ENCODE data around the gene PARL.

- TF ChIP-seq MXI1 (IDR thresholded peaks at IDR 0.05; ENCODE audit: low read depth, low read length) (no peak), ZNF175 (CRISPR knock-in tag; IDR thresholded peaks at IDR 0.05; ENCODE audit: low read depth) (no peak), FOXJ3 (CRISPR knock-in tag; IDR thresholded peaks at IDR 0.05) (no peak), ZNF174 (CRISPR knock-in tag; IDR thresholded peaks at IDR 0.05) (no peak), STAT5B (CRISPR knock-in tag; IDR thresholded peaks at IDR 0.05) (no peak), MYBL2 (IDR thresholded peaks at IDR 0.05; ENCODE audit: low read depth) (no peak), MYBL2 (CRISPR knock-in tag; IDR thresholded peaks at IDR 0.05; ENCODE audit: borderline replicate concordance) (no peak), ZNF311 (CRISPR knock-in tag; IDR thresholded peaks at IDR 0.05) (no peak), CEBPZ (IDR thresholded peaks at IDR 0.05; ENCODE audit: borderline replicate concordance, low read depth, low read length) (no peak), ZNF780A (CRISPR knock-in tag; IDR thresholded peaks at IDR 0.05) (no peak), E2F6 (IDR thresholded peaks at IDR 0.05; ENCODE audit: borderline replicate concordance in 1 of 2, extremely low read depth in 1 of 2, insufficient read depth in 1 of 2, insufficient read length in 1 of 2, low read depth in 1 of 2, low read length in 1 of 2, poor library complexity in 1 of 2, severe bottlenecking in 1 of 2) (no peak), ZNF282 (CRISPR knock-in tag; IDR thresholded peaks at IDR 0.05) (no peak), CTCF (IDR thresholded peaks at IDR 0.05 in 2 of 3, conservative IDR thresholded peaks at IDR 0.05 in 1 of 3; ENCODE audit: insufficient read depth in 2 of 3, low read depth in 1 of 3, low read length in 3 of 3) (no peak), JUN (IDR thresholded peaks at IDR 0.05; ENCODE audit: borderline replicate concordance, low read depth, low read length) (no peak), JUN (CRISPR knock-in tag; IDR thresholded peaks at IDR 0.05; ENCODE audit: borderline replicate concordance) (no peak), E4F1 (CRISPR knock-in tag; IDR thresholded peaks at IDR 0.05; ENCODE audit: borderline replicate concordance) (no peak)
These were observed 33.1 kb upstream of the PARL start for GRCh38 chr3:183917776-183918175.
